NCI-H2029 treated with DMSO at 0.1 percent for 48 hours (cell line): ENCODE data around the gene SPATA25.
A peak's percentile ranks its signal among the peaks of the same experiment; 100 is the strongest.
"Not testable (repeated sequence)": the region's sequence is repeated elsewhere in the genome, so short reads cannot be mapped to it uniquely, and the experiment has no call there.

Experiments used
- DNase-seq: peaks from one replicate; lab custom pipeline; 2025; lab: John Stamatoyannopoulos, UW

SPATA25 gene, protein sequence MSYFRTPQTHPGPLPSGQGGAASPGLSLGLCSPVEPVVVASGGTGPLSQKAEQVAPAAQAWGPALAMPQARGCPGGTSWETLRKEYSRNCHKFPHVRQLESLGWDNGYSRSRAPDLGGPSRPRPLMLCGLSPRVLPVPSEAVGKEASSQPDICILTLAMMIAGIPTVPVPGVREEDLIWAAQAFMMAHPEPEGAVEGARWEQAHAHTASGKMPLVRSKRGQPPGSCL

DNA sequence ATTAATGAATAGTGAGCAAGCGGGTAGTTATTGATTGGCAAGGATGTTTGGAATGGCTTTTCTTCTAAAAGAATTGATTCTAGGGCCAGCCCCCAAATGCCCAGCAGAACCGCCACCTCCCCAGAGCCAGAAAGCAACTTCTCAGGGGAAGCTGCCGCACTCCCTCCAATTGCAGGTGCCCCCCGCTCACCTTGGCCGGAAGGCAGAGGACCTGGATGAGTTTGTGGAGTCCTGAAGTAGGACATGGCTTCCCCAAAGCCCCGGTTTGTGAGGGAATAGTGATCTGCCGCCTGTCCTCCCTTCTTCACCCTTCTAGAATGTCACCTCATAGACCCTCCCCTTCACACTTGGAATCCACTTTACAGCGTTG lies at the start of gene SPATA25:
TSS of gene SPATA25 (minus strand) at position 277 of the 370 bp plus-strand sequence. CDS start at position 245, 32 bp downstream.
- DNase-seq, result no peak

DNA sequence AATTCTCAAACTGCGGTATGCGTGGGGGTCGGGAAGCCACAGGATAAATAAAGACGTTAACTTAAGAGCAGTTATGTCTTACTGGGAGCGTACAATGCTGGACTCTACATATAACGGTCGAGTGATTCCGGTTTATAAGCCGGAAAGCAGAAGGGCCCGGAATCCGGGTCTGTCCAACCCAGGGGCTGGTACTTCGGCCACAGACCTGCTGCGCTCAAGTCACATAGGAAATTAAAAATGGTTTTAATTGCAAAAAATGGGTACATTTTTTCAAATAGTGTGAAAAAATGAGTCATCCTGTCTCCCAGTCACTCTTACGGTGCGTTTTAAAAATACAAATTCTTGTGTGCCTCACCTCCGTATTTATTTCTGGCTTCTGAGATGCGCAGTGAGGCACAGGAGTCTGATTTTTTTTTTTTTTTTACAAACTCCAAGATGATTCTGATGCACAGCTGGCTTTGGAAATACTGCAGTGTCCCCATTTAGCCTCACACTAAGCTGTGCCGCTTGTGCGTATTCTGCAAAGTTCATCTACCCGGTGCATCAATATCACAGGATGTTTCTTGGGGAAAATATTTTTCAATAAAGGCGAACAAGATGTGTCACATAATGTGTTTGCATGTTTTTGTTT lies 48.1 kb upstream of the SPATA25 start:
- DNase-seq, result no peak

DNA sequence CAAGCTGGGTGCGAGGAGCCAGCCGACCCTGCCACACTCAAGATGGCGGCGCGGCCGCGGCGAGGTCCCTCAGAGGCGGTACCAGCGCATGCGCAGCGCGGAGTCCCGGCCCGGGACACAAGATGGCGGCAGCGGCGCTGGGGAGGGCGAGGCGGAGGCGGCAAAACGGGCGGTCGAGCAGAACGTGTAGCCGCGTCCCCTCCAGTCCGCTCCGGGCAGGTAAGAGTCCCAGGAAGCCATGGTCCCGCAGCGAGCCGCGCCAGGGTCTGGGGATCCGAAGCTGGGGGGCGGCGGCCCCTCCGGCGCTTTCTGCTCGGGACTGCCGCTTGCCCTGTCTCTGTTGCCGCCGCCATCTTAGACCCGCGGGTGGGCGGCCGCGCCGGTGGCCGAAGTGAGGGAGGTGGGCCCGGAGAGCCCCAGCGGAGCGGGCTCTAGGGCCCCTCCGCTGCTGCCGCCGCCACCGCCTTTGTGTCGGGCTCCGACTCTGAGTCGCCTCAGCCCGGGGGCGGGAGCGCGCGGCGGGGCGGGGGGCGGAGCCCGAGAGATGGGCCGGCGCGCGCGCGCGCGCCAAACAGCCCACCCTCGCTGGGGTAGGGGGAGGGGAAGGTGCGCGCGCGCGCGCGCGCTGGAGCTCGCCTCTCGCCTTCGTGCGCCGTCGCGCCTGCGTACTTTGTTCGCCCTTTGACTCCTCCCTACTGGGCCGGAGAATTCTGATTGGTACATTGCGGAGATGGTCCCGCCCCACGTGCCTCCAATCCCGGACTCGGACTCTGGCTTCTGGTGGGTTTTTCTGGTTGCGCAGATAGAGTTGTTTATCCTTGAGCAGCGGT lies 47.4 kb upstream of the SPATA25 start, which contains the start of gene PCIF1:
TSS of gene PCIF1 (plus strand) at position 98 of the 830 bp plus-strand sequence. CDS start 4,317 bp downstream, outside the sequence.
- peak; percentile 78 for DNase-seq

DNA sequence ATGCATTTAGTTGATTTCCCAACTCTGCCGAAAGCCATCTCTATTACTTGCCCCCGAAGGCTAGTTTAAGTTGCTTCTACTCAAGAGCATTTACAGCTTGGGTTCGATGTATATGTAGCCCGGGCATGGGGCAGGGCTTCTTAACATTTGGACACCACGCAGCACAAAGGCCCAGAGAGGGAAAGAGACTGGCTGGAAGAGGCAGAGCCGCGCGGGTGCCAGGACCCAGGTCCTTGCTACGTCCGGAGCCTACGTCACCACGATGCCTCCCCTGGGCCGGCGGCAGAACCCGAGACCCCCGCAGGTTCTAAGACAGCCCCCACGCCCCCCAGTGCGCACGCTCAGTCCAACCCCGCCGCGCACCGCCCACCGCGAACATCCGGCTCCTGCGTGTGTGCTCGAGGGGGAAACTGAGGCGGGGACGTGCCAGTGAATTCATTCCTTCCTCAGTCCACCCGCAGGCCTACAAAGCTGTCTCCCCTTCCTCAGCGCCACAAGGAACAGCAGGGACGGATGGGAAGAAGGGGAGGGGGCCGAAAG lies 46.7 kb upstream of the SPATA25 start:
- DNase-seq, result no peak

DNA sequence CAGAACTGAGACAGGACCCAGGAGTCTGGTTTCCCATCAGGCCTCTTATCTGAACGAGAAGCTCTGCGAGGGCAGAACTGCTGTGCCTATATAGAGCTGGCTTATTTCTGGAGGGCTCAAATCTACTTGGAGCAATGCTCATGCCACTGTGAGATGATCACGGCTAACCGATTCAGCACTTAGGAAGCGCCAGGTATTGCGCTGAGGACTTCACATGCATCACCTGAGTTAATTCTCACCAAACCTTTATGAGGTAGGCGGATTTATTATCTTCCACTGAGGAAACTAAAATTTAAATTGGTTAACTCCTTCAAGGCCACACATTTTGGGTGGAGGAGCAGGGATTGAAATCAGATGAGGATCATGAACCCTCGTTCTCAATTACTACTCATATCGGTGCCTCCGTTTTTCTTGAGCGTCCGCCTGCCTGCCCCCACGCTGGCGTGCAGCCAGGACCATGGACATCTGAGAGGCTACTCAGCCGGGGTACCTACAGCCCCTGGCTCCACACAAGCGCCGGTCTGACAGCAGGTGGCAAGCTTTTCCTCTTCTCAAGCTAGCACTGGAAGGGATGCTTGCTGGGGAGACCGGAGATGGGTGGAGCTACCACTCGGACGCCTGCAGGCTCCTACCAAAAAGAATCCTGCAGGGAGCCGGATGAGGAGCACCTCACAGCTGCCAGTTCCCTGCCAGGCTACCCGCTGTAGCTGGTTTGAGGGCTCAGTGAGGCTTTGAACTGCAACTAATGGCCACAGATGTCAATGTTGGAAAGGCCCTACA lies 46.0 kb upstream of the SPATA25 start:
- DNase-seq, result peak; percentile 53

DNA sequence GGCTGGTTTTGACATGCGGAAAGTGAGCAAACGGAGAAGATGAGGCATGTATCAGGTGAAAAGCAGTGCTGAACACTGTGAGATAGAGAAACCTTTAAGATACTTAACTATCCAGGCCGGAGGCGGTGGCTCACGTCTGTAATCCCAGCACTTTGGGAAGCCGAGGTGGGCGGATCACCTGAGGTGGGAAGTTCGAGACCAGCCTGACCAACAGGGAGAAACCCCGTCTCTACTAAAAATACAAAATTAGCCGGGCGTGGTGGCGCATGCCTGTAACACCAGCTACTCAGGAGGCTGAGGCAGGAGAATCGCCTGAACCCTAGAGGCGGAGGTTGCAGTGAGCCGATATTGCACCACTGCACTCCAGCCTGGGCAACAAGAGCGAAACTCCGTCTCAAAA lies 44.3 kb upstream of the SPATA25 start:
- DNase-seq, result not testable (repeated sequence)

DNA sequence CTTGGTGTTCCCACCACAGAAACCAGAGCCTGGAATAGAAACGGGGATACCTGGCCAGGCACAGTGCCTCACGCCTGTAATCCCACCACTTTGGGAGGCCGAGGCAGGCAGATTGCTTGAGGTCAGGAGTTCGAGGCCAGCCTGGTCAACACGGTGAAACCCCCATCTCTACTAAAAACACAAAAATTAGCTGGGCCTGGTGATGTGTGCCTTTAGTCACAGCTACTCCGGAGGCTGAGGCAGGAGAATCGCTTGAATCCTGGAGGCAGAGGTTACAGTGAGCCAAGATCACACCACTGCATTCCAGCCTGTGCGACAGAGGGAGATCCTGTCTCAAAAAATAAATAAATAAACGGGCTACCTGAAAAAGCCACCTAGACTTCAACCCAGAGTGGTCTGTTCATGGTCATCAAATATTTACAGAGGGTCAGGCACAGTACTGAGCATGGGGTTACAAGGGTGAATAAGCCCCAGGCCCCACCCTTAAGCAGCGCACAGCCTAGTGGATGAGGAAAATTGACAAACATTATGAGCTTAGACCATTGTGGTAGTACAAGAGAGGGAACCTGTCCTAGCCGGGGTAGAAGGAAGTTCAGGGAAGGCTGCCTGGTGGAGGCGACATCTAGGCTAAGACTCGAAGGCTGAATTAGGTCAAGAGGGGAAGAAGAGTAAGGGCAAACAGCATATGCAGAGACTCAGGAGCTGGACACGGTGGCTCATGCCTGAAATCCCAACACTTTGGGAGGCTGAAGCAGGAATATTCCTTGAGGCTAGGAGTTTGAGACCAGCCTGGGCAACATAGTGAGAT lies 39.9 kb upstream of the SPATA25 start:
- DNase-seq, result no peak

DNA sequence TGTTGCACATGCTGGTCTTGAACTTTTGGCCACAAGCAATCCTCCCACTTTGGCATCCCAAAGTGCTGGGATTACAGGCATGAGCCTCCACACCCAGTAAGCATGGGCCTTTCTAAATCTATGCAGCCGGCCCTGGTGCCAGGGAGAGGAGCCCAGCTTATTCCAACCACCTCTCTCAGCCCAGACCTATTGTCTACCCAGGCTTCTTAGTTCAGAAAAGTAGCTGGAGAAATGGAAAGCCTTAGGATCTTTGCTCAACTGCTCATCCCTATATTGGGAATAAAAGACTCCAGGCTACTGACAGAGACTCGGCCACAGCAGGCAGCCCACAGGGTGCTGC lies 39.3 kb upstream of the SPATA25 start:
- DNase-seq, result no peak

DNA sequence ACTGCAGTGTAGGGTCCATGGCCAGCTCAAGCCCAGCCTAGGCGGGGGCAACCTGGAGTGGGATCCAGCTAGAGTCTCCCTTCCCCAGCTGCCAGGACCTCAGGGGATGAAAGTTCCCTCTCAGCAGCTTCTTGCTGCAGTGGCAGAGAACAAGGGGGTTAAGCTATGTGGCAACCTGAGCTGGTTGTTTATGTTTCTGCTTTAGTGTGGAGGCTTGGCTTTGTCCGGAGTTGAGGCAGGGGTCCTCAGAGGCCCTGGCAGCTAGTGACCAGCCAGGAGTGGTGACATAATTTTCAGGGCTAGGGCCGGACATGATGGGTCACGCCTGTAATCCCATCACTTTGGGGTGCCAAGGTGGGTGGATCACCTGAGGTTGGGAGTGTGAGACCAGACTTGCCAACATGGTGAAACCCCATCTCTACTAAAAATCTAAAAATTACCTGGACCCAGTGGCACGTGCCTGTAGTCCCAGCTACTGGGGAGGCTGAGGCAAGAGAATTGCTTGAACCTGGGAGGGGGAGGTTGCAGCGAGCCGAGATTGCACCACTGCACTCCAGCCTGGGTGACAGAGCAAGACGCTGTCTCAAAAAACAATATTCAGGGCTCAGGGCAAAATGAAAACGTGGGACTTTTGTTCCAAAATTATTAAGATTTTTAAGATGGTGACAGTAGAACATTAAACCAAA lies 38.5 kb upstream of the SPATA25 start:
- no peak for DNase-seq

DNA sequence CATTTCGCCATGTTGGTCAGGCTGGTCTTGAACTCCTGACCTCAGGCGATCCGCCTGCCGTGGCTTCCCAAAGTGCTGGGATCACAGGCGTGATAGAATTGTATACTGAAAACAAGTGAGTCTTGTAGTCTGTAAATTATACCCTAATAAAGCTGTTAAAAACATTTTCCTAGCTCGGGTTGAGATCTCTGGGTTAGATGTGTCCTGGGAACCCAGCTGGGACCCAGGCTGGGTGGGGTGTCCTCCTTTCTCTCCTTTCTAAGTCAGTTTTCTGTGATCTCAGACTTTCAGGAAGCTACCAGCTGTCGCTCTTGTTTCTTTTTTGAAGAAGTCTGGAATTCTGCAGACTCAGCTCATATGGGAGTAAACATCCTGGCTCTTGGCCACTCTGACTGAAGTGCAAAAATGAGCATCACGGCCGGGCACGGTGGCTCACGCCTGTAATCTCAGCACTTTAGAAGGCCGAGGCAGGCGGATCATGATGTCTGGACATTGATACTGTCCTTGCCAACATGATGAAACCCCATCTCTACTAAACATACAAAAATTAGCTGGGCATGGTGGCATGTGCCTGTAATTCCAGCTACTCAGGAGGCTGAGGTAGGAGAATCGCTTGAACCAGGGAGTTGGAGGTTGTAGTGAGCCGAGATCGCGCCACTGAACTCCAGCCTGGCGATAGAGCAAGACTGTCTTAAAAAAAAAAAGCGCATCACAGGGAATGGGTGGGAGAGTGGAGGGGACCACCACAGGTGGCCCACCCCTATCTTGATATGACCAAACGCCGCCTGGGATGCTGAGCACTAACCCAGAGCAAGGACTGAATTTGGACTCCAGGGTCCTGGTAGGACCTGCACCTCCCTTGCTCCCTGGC lies 37.2 kb upstream of the SPATA25 start:
- DNase-seq, result no peak

DNA sequence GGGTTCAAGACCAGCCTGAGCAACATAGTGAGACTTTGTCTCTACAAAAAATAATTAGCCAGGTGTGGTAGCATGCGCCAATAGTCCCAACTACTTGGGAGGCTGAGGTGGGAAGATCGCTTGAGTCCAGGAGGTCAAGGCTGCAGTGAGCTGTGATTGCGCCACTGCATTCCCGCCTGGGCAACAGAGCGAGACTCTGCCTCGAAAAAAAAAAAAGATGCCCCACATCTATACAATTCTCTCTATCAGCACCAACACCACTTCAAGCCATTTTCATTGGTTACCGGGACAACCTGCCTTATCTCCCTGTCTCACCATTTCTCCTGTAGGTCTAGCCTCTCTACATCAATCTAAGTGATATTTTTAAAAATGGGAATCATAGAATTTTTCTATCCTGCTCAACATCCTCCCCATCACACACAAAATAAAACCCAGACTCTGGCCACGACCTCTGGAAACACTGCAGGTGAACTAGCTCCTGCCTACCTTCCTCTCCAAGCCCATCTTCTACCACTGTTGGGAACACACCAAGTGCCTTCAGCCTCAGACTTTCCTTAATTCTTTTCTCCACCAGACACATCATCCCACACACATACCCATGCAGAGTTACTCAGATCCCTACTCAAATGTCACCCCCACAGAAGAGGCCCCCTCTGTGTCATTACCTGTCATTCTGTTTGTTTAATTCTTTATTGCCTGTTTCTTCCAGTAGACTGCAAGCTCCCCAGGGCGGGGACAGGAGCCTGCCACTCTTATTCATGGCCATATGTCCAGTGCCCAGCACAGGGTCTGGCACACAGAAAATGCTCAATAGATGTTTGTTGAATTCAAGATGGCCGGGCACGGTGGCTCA lies 34.1 kb upstream of the SPATA25 start:
- no peak for DNase-seq

DNA sequence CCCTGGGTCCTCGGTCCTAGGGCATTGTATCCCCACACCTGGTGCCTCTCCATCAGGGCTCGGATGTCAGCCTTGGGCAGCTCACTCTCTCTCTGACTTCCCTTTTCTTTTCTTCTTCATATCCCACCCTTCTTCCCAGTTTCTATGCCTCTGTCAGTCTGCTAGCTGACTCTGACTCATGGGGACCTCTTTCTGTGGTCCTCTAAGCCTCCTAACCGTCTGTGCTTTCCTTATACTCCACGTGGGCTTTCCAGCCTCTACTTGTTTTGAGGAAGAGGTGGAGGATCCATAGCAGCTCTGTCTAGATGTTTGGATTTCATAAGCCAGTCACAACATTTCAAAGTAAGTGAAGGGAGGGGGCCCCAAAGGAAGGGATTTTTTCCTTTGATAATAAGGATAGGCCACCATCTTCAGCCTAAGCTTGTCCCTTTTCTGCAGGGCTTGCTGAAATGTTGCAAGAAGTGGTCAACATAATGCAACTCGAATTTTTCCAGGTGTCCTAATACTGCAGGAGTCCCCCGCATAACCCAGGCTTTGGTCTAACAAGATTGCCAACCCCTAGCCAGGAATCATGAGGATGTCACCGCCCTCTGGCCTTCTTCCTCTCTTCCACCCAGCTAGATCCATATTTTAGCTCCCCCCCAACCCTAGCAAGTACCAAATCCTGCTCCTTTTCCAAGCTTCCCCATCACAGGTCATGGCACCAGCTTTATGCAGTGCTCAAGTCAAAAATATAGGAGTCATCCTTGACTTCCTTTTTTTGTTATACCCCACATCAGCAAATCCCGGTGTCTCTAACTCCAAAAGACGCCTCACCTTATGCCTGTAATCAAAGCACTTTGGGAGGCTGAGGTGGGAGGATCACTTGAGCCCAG lies 33.3 kb upstream of the SPATA25 start:
- no peak for DNase-seq

DNA sequence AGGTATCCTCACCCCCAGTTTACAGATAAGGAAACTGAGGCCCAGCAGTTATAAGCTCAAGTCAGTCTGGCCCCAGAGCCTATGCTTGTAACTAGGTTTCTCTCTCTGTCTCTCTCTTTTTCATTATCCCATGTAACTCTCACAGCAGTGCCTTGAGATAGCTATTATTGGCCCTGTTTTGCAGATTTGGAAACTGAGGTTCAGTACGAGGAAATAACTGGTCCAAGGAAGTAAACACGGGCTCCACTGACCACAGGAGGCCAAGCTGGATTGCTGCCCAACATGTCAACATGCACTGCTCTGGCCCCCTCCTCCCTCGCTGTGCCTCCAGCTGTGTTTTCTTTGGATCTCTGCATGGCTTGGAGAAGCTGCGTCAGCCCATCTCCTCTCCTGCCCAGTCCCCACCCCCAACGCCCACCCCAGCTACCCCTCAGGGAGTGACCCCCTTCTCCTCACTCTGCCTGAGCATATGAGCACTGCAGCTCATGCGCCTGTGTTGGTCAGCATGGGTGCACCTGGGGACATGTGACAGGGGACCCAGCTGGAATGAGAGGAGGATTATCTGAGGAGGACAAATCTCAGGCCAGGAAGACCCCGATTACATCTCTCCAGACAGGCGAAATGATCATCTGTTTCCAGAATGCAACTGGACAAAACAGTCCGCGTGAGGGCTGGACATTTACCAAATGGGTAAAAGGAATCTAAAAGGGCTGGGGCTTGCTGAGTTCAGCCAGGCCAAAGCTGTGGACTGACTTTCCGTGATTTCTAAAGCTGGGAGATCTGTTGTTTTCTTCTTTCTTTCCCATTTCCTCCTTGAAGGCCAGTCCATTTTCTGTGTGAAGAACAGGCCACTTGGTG lies 32.3 kb upstream of the SPATA25 start:
- DNase-seq, result no peak

DNA sequence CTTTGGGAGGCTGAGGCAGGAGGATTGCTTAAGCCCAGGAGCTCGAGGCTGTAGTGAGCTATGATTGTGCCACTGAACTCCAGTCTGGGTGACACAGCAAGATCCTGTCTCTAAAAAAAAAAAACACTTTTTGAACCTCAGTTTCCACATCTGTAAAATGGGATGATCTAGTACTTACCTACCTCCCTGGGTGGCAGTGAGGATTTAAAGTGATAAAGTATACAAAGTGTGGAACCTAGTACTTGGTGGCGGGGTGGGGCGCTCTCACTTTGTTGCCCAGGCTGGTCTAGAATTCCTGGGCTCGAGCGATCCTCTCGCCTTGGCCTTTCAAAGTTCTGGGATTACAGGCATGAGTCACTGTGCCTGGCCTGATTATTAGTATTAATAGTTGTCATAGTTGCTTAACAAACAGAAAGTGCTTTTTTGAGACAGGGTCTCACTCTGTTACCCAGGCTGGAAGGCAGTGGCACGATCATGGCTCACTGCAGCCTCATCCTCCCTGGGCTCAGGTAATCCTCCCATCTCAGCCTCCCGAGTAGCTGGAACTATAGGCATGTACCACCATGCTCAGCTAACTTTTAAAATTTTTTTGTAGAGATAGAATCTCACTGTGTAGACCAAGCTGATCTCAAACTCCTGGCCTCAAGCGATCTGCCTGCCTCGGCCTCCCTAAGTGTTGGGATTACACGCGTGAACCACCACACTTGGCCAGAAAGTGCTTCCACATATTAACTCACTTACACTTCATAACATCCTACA lies 31.5 kb upstream of the SPATA25 start:
- DNase-seq, result no peak

DNA sequence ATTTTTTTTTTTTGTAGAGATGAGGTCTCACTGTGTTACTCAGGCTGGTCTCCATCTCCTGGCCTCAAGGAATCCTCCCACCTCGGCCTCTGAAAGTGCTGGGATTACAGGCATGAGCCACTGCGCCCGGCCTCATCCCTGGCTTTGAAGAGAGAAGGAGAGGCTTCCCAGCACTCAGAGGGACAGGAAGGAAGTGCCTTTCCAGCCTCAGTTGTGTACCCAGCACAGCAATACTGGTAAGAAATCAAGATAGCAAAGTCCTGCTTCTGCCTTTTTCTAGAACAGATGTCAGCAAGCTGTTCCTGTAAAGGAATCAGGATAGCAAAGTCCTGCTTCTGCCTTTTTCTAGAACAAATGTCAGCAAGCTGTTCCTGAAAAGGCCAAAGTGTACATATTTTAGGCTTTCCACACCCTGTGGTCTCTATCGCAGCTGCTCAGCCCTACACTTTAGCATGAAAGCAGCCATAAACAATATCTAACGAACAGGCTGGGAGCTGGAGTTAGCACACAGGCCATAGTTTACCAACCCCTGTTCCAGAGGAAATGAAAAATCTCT lies 30.8 kb upstream of the SPATA25 start:
- DNase-seq, result no peak

DNA sequence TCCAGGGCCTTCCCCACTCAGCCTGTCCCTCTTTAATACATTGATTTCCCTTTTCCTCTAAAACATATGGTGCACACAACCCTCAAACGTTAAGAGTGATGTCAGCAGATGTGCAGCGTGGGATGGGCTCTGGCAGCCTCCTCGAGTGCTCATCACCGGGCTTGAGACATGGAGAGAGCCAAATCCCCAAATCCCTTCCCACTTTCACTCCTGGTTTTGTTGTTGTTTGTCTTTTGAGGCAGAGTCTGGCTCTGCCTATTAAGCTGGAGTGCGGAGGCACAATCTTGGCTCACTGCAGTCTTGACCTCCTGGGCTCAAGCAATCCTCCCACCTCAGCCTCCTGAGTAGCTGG lies 30.3 kb upstream of the SPATA25 start:
- DNase-seq, result no peak
